Stimulated activated CD8-positive, alpha-beta memory T cell treated with anti-CD3 and anti-CD28 coated beads, Interleukin-4, amount 100 ng/mL, for 4 hours (primary cell): ENCODE results near the gene C22orf23.

Experiments used
- DNase-seq, 2 donors: peaks; one replicate each; pipeline ENCODE4 v3.0.0-alpha.2; 2020; ENCODE audit warnings: low read depth in 2 of 2, low spot score in 1 of 2

The C22orf23 gene

DNA sequence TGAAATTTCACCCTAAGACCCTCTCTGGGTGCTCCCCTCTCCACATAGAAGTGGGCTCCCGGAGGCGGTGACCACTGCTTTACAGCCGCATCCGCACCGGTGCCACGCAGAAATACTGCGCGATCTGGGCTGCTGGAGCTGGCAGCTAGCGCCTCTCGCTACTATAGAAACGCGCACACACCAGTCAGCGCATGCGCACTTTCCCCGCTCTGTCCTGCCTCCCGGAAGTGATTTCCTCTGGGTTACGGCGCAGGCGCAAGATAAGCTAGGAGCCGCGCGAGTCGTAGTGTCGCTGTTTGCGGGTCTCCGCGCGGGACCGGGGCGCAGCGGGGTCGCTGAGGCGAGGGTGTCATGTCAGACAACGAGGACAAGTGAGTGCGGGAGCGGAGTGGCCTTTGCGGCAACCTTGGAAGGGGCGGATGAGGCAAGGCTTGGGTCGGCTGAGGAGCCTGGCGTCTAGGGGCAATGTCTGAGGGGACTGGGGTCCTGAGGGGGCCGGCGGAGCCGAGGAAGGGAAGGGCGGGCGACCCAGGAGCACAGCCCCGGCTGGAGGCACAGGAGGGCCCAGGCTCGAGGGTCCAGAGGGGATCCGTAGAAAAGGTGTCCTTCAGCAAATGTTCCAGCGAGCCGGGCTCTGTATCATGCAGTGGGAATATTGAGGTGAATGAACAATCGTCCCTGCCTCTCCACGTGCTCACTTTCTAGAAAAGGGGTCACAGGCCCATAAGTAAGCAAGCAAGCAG lies at the start of gene C22orf23, which contains the start of gene POLR2F:
Gene C22orf23, minus strand, starts transcription at position 165 of the 743 bp plus-strand sequence. CDS start 452 bp downstream, outside the sequence.
Gene POLR2F, plus strand, starts transcription at position 263 of the 743 bp plus-strand sequence. Its CDS starts 89 bp downstream, at position 352.
- DNase-seq: peak; percentile 89 to 92

GRCh38 chr22:37999640-38000272 lies 46.4 kb upstream of the C22orf23 start:
- no peak for DNase-seq

DNA sequence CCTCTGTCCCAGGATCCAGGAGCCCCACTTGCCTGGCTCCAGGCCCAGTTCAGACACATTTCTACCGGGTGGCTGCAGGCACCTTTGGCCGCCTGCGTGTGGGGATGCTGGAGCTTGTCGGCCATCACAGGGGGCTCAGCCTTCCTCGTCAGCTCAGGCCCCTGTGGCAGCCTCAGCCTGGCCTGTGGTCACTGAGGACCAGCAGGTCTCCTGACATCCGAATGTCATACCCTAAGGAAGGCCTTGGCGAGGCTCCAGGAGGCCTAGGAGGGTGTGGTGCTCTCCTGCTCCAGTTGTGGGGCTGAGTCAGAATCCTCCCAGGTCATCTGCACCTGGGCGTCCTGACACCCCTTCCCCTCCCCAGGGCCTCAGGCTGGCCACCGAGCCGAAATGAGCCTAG lies 45.8 kb upstream of the C22orf23 start:
- DNase-seq: no peak

DNA sequence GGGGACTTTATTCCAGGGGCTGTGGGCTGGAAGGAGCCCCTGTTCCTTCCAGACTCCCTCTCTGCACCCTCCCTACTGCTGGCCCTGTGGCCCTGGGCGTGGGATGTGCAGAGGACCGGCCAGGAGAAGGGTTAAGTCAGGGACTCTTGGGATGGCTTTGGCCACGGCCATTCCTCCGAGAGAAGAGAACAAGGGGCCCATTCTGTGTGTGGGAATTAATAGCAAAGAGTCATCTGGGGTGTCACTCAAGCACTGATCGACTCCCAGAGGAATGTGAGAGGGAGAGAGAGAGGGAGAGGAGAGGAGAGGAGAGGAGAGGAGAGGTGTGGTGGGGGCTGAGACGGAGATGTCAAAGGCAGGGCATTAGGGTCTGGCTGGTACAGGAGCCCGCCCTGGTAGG lies 45.1 kb upstream of the C22orf23 start:
- no peak for DNase-seq

- DNase-seq: no peak
These were observed 43.3 kb upstream of the C22orf23 start for GRCh38 chr22:37996515-37997246.

DNA sequence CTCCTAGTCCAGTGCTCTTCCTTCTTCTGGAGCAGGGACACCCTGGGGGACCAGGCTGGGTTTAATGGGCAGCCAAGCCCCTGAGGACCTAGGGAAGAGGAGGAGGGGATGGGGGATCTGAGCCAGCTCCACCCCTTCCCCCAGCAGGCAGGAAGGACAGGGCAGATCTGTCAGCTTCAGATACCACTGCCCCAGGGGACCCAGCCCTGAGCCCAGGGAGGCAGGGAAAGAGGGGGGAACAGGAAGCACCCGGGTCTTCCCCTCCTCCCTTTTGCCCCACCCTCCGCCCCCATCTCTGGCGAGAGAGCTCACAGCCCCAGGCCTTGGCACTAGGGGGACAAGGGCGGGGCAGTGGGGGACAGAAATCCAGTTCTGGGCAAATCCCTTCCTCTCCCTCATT lies 42.7 kb upstream of the C22orf23 start:
- DNase-seq: no peak

- no peak for DNase-seq
These were observed 42.1 kb upstream of the C22orf23 start for GRCh38 chr22:37995460-37995859.

DNA sequence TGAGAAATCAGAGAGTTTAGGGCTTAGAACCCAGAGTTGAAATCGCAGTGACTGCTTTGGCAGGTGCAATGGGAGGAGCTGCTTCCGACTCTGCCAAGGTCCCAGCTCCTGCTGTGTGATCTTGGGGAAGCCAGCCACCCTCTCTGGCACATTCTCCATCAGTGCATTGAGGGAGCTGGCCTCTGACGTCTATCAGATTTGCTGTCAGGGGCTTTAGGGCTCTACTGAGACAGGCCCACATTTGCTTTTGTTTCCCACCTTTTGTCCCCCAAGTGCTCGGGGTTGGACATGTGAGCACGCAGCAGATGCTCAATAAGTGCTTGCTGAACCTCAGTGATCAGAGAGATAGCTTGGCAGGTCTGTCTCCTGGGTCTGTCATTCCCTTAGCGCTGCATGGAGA lies 41.6 kb upstream of the C22orf23 start:
- DNase-seq: no peak

DNA sequence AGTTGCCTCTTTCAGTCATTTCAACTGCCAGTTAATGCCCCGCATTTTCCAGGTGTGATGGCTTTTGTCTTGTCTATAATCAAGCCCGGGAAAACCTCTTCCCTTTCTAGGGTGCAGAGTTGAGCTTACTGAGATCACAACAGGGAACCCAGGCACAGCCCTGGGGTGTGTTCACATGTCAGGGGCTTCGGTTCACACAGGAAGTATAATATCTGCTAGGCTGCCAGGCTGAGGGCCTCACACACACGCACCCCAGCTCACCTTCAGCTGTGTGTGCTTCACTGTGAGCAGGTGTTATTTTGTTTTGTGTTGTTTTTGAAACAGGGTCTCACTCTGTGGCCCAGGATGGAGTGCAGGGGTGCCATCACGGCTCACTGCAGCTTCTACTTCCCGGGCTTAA lies 40.6 kb upstream of the C22orf23 start:
- DNase-seq: peak in 1 of 2 donors; percentile 4

DNA sequence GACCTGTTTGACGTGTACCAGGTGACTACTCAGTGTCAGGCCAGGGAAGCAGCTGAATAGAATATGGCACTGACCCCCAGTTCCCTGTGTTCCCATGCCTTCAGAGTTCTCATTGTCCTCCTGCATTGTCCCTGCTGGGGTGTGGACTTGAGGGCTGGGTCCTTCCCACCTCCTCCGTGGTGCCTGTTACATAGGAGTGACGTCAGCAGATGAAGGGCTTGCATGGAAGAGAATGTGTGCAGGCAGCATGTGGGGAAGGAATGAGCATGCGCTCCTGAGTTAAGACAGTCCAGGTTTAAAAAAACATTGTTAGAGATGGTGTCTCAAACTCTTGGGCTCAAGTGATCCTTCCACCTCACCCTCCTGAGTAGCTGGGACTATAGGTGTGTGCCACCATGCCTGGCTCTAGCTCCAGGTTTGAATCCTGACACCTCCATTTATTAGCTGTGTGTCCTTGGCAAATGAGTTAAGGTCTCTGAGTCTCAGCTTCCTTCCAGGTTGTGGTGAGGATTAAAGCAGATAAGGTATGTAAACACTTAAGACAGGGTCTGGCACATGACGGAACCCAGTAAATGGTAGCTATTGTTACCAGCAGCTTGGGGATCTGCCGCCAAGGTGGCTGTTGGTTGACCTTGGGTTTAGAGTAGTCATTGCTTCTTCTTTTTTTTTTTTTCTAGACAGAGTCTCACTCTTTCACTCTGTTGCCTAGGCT lies 38.5 kb upstream of the C22orf23 start:
- DNase-seq: no peak

DNA sequence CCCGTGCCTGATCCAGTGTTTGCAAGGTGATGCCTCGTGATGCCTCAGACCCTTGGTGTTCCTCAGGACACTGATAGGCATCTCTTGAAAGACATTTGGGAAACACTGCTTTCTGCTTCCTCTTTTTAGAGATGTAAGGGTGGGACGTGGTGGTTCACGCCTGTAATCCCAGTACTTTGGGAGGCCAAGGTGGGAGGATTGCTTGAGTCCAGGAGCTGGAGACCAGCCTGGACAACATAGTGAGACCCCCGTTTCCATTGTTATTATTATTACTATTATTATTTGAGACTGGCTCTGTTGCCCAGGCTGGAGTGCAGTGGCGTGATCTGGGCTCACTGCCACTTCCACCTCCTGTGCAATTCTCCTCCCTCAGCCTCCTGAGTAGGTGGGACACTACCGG lies 37.5 kb upstream of the C22orf23 start:
- DNase-seq: no peak

- DNase-seq: no peak
These were observed 36.9 kb upstream of the C22orf23 start for GRCh38 chr22:37990301-37990700.

DNA sequence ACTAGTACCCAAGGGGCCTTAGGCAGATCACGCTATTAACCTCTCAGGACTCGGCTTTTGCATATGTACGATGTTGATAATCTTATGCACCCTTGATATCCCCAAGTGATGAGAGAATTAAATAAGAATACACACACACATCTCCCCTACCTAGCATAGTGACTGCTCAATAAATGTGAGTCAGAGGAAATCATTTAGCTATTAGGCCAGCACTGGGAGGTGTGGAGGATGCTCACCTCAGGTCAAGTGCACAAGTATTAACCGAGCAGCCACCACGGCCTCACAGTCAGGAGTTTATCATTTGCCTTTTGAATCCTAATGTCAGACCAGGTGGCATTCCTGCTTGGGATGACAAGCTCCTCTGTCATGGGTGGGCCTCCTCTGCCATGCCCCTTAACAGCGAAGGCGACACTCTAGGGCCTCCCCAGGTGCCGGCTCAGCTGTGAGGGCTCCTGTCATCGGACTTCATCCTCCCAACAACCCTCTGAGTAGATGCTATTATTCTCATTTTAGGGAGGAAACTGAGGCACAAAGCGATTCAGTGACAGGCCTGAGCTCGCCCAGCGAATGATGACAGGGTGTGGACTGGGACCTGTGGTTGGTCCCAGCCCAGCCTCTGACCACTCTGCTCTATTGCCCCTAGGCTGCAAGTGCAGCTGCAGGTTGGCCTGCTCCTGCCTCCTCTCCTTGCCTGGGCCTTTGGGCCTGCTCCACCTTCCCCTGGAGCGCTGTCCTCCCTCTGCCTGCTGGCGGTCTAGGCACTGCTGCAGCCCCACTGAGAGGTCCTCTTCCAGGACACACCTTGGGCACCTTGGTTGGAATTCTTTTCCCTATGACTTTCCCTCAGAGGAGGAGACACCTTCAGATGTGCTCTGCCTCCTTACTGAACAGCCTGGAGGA lies 36.0 kb upstream of the C22orf23 start:
- no peak for DNase-seq

- no peak for DNase-seq
These were observed 33.0 kb upstream of the C22orf23 start for GRCh38 chr22:37986371-37986770.

DNA sequence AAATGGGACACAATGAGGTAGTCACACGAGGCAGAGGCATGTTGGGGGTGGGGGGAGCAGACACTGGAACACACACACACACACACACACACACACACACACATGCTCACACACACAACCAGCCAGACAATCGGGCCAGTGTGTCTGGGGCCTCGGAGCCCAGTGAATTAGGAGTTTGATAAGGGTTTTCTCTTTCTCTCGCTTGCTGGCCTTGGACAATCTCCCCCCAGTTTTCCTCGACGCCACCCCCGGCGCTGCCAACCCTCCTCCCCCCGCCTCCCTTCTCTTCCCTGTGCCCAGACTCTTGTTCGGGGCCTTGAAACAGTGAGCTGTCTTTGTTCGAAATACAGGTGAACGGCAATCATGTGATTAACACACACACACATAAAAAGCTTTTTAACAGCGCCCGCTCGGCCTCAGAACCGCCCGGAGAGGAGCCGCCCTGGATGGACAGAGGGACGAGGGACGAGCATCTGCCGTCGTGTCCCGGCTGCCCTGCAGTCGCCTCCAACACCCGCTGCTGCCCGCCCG lies 32.4 kb upstream of the C22orf23 start:
- DNase-seq: no peak

DNA sequence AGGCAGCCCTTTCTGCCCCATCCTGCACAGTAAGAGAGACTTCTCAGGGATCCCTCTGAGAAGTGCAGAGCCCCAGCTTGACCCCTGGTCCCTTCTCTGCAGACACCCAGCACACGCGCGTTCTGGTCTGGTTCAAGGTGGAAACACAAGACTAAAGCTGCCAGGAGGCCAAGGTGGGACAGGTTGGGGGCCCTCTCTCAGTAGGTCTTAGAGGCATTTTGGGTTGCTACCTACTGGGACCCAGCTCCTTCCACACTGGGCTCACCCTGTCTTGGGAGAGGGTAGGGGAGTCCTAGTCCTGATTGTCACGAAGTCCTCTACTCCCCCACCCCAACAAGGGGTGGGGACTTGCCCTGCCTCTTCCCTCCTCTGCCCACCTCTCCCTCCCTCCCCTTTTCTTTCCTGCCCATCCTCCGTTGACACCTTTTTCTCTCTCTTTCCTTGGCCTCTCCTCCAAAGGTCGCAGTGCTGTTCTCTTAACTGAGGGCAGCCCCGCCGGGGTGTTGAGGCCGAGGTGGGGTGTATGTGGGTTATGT lies 31.7 kb upstream of the C22orf23 start:
- no peak for DNase-seq

GRCh38 chr22:37983860-37984791 lies 30.7 kb upstream of the C22orf23 start, which contains the start of gene SOX10:
Gene SOX10, minus strand, starts transcription at chr22:37984555. Its CDS starts 771 bp downstream, at chr22:37983784.
- no peak for DNase-seq
